NCI-H146 treated with DMSO at 0.1 percent for 48 hours (cell line): Measurements from ENCODE around the gene EEFSEC.

ENCODE experiments used
- DNase-seq: peaks from one replicate; lab custom pipeline; 2025; ENCODE audit not compliant: unreplicated experiment; lab: John Stamatoyannopoulos, UW

The EEFSEC gene

GRCh38 chr3:128239304-128239703 lies 86.0 kb downstream of the EEFSEC start:
- no peak for DNase-seq

- DNase-seq = no peak
Observed at GRCh38 chr3:128240232-128240631, 87.0 kb downstream of the EEFSEC start.

- DNase-seq = no peak
Observed at GRCh38 chr3:128241741-128242140, 88.5 kb downstream of the EEFSEC start.

GRCh38 chr3:128242818-128243601 lies 89.7 kb downstream of the EEFSEC start:
- DNase-seq = no peak

GRCh38 chr3:128243602-128244504 lies 90.6 kb downstream of the EEFSEC start:
- DNase-seq = no peak

GRCh38 chr3:128245460-128245859 lies 92.2 kb downstream of the EEFSEC start:
- no peak for DNase-seq

GRCh38 chr3:128247666-128248409 lies 94.6 kb downstream of the EEFSEC start:
- DNase-seq = peak; percentile 79

GRCh38 chr3:128252083-128252482 lies 98.8 kb downstream of the EEFSEC start:
- DNase-seq = no peak

- no peak for DNase-seq
Observed at GRCh38 chr3:128253150-128253549, 99.9 kb downstream of the EEFSEC start.

GRCh38 chr3:128254066-128254590 lies 100.8 kb downstream of the EEFSEC start:
- DNase-seq = no peak

- no peak for DNase-seq
Observed at GRCh38 chr3:128254967-128255366, 101.7 kb downstream of the EEFSEC start.

GRCh38 chr3:128256131-128256530 lies 102.8 kb downstream of the EEFSEC start:
- DNase-seq = no peak

GRCh38 chr3:128257632-128258031 lies 104.4 kb downstream of the EEFSEC start:
- no peak for DNase-seq

GRCh38 chr3:128260275-128260674 lies 107.0 kb downstream of the EEFSEC start:
- no peak for DNase-seq

GRCh38 chr3:128262457-128262856 lies 109.2 kb downstream of the EEFSEC start:
- DNase-seq = no peak

GRCh38 chr3:128263118-128263517 lies 109.8 kb downstream of the EEFSEC start:
- no peak for DNase-seq

- DNase-seq = no peak
Observed at GRCh38 chr3:128263946-128264345, 110.7 kb downstream of the EEFSEC start.

GRCh38 chr3:128266453-128266852 lies 113.2 kb downstream of the EEFSEC start:
- DNase-seq = no peak

- DNase-seq = no peak
Observed at GRCh38 chr3:128267541-128267940, 114.3 kb downstream of the EEFSEC start.

- DNase-seq = no peak
Observed at GRCh38 chr3:128269006-128269775, 115.9 kb downstream of the EEFSEC start.
